Measurements from ENCODE around the gene PBX4.

DNA sequence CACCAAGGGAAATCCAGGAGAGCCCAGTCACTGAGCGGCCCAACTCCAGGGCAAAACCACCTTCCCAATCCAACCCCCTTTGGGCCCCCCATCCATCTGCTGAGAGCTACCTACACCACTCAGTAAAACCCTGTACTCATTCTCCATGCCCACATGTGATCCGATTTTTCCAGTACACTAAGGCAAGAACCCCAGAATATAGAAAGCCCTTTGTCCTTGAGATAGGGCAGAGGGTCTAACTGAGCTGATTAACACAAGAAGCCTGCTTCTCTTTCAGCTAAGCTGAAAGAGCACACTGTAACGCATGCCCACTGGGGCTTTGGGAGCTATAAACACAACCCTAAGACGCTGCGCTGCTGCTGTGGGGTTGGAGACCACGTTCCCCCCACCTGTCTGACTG lies 36.0 kb downstream of the PBX4 start:
- TF ChIP-seq, protein P1, sequence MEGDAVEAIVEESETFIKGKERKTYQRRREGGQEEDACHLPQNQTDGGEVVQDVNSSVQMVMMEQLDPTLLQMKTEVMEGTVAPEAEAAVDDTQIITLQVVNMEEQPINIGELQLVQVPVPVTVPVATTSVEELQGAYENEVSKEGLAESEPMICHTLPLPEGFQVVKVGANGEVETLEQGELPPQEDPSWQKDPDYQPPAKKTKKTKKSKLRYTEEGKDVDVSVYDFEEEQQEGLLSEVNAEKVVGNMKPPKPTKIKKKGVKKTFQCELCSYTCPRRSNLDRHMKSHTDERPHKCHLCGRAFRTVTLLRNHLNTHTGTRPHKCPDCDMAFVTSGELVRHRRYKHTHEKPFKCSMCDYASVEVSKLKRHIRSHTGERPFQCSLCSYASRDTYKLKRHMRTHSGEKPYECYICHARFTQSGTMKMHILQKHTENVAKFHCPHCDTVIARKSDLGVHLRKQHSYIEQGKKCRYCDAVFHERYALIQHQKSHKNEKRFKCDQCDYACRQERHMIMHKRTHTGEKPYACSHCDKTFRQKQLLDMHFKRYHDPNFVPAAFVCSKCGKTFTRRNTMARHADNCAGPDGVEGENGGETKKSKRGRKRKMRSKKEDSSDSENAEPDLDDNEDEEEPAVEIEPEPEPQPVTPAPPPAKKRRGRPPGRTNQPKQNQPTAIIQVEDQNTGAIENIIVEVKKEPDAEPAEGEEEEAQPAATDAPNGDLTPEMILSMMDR (IDR thresholded peaks at IDR 0.05) = no peak
- no peak for TF ChIP-seq ZFX (IDR thresholded peaks at IDR 0.05; ENCODE audit: borderline replicate concordance)
